Smooth muscle cell of the umbilical artery (primary cell): ENCODE measurements around the gene DDX24. TPM values are rescaled to one million over a fixed set of nuclear protein-coding genes. Genes with fewer than 3 reads are reported as not detected.

Experiments
- total RNA-seq: library from RNA; depleted of rRNA; stranded (reverse); fragments of >200 nt; gene quantifications from 2 replicates; pipeline ENCODE4 v1.2.3, GENCODE V29; 2014

The DDX24 gene, protein sequence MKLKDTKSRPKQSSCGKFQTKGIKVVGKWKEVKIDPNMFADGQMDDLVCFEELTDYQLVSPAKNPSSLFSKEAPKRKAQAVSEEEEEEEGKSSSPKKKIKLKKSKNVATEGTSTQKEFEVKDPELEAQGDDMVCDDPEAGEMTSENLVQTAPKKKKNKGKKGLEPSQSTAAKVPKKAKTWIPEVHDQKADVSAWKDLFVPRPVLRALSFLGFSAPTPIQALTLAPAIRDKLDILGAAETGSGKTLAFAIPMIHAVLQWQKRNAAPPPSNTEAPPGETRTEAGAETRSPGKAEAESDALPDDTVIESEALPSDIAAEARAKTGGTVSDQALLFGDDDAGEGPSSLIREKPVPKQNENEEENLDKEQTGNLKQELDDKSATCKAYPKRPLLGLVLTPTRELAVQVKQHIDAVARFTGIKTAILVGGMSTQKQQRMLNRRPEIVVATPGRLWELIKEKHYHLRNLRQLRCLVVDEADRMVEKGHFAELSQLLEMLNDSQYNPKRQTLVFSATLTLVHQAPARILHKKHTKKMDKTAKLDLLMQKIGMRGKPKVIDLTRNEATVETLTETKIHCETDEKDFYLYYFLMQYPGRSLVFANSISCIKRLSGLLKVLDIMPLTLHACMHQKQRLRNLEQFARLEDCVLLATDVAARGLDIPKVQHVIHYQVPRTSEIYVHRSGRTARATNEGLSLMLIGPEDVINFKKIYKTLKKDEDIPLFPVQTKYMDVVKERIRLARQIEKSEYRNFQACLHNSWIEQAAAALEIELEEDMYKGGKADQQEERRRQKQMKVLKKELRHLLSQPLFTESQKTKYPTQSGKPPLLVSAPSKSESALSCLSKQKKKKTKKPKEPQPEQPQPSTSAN
- 138 and 168 TPM in 2 replicates for total RNA-seq

DNA sequence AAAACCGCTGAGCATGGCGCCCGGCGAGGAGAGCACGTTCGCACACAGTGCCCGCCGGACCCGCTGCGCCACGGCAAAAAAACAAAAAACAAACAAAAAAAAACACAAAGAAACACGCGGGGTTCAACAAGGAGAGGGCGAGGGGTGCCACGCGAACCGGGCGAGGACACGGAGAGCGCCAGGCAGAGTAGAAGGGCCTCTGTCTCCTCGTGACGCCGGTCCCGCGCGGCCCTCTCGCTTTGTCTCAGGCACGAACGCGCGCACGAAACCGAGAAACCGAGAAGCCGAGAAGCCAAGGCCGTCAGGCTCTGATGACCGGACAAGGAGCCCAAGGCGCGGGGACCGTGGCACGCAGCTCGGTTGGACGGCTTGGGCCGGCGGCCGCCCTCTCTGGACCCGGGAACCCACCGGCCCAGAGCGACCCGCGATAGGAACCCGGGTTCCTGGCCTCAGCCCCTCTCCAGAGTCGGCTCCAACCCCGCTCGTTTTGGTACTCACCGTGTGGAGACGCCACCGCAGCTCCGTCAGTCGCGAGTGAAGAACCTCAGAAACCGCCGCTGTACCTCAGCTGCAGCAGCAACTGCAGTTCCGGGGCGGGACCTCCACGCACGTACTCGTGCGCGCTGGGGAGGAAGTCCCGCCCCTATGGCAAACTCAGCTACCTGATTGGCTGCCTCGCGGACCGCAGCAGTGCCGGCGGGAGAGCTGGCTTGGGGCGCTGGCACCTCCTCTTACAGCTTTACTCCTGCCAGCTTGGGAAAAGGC is at the start of gene DDX24, which contains the start of gene IFI27L1:
TSS of gene DDX24 (minus strand) at position 582 of the 765 bp plus-strand sequence. CDS start 1,460 bp downstream, outside the sequence.
TSS of gene IFI27L1 (plus strand) at position 690 of the 765 bp plus-strand sequence. CDS start 15,628 bp downstream, outside the sequence.

DNA sequence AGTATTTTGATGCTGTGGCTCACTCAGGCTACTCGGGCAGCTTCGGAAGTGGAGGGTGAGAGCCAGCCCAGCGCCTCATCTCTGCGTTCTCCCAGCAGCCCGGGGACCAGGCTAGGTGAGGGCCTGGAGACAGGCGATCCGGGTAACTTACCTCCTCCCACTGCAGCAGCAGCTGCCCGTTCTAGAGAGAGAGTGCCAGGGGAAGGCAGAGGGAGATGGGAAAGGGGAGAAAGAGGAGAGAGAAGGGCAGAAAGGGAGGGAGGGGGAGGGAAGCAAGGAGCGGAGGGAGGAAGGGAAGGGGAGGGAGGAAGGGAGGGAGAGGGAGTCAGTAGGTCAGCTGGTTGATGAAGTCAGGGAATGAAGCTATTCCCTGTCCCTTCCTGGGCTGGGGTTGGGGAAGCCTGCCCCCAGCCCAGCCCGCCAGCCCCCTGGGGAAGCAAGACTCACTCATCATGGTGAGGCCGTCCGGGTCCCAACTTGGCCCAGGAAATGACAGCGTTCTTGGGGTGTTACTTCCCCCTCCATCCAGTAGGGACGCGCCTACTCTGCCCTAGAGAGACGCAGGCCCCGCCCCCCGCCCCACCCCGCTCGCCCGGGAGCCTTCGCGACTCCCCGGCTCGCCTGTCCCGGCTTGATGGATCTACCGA is 48.2 kb upstream of the DDX24 start, which contains the start of gene IFI27L2:
TSS of gene IFI27L2 (minus strand) at position 494 of the 647 bp plus-strand sequence. CDS start at position 454, 40 bp downstream.

DNA sequence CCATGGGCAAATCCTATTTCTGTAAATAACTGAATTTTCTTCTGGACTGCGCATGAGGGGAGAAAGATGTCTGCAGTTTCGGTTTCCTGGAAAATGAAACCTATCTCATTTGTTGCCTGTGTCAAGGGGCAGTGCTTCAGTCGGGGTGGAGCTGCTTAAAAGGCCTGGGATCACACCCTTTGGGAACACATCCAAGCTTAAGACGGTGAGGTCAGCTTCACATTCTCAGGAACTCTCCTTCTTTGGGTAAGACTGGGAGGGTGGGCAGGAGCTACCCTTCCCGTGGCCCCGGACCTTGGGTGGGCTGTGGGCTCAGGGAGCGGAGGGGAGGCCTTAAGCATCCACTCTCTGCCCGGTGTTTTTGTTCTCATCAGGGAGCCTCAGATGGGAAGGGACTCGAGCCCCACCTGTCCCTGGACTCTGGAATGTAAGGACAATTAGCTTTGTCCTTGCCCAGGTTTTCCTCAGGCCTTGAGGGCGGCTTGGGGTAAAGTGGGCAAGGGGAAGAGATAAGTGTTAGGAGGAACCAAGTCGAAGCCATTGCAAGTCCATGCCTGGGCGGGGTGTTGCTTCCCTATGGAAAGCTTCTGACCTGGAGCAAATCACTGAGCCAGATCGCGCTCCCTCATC is 29.7 kb upstream of the DDX24 start, which contains the start of gene IFI27:
TSS of gene IFI27 (plus strand) at position 185 of the 630 bp plus-strand sequence.

DNA sequence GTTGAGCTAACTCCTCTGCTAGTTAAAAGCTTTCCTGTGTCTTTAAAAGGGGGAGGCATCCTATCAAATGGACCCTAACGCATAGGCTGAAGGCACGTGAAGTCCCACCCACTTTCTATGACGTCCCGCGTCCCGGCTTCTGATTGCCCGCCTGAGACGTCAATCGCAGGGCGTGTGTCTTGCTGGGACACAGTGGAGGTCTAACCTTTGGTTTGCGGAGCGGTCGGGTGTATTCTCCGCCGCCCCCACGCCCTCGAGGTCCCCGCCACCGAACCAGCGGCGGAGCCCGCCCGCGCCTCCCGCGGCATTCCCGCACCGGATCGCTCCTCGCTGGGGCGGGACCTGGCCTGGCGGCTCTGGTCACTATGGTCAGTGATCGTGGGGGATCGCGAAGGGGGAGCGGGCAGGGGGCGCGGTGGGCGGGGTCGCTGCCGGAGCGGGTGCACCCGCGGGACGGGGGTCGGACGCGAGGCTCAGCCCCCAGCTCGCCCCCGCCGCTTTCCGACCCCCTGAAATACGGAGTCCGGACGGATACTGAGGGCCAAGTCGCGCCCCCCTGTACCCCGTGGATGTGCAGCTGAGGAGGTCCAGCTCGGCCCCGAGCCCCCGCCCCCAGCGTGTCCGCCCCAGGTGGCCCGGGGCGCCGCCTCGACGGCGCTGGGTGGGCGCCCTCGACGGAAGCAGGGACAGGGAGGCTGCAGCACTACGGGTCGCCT is 54.7 kb downstream of the DDX24 start, which contains the start of gene OTUB2:
TSS of gene OTUB2 (plus strand) at position 168 of the 716 bp plus-strand sequence. CDS start at position 366, 198 bp downstream.

Other genes with a start within 250 kb of the DDX24 start
- gene FAM181A, start 153.9 kb downstream of the DDX24 start, total RNA-seq = not detected in 2 replicates
- 2.1 and 4.2 TPM in 2 replicates for gene ASB2, start 104.6 kb downstream of the DDX24 start, total RNA-seq
- not detected in 2 replicates for gene CCDC197, start 83.9 kb downstream of the DDX24 start, total RNA-seq
- gene OTUB2, start 54.9 kb downstream of the DDX24 start, total RNA-seq = 1.5 and 2.6 TPM in 2 replicates
- gene IFI27L1, start 108 bp upstream of the DDX24 start, total RNA-seq = 11.0 and 22.0 TPM in 2 replicates
- 21.5 and 34.1 TPM in 2 replicates for gene IFI27, start 29.5 kb upstream of the DDX24 start, total RNA-seq
- gene IFI27L2, start 48.4 kb upstream of the DDX24 start, total RNA-seq = 39.6 and 181 TPM in 2 replicates
- gene PPP4R4, start 93.1 kb upstream of the DDX24 start, total RNA-seq = 1.4 and 2.7 TPM in 2 replicates
- gene SERPINA10, start 212.1 kb upstream of the DDX24 start, total RNA-seq = not detected in 2 replicates
- gene SERPINA6, start 242.1 kb upstream of the DDX24 start, total RNA-seq = not detected in 2 replicates